Stimulated activated CD4-positive, alpha-beta T cell treated with anti-CD3 and anti-CD28 coated beads, Interleukin-15, amount 100 ng/mL, for 48 hours (primary cell): ENCODE measurements around the gene MEIOC.
A peak's percentile ranks its signal among the peaks of the same experiment; 100 is the strongest.
"Not testable (repeated sequence)": the region's sequence is repeated elsewhere in the genome, so short reads cannot be mapped to it uniquely, and the experiment has no call there.

Experiments used
- DNase-seq, 2 donors: peaks; one replicate each; pipeline ENCODE4 v3.0.0-alpha.2; 2020; ENCODE audit warnings: low read depth in 2 of 2

Gene MEIOC

GRCh38 chr17:44655983-44656710 is at the start of gene MEIOC:
Gene MEIOC (plus strand): TSS chr17:44656468. CDS start chr17:44656614, 146 bp downstream.
- DNase-seq, result peak; percentile 20 to 25

- DNase-seq, result no peak
Measured at GRCh38 chr17:44606658-44607057, 49.6 kb upstream of the MEIOC start.

- DNase-seq, result no peak
Measured at GRCh38 chr17:44607836-44608690, 48.2 kb upstream of the MEIOC start.

- DNase-seq, result no peak
Measured at GRCh38 chr17:44608727-44609435, 47.4 kb upstream of the MEIOC start.

GRCh38 chr17:44610331-44610730 is 45.9 kb upstream of the MEIOC start:
- DNase-seq, result no peak

GRCh38 chr17:44610871-44611270 is 45.4 kb upstream of the MEIOC start:
- no peak for DNase-seq

GRCh38 chr17:44614862-44615261 is 41.4 kb upstream of the MEIOC start:
- no peak for DNase-seq

- not testable (repeated sequence) for DNase-seq
Measured at GRCh38 chr17:44618652-44619051, 37.6 kb upstream of the MEIOC start.

GRCh38 chr17:44623070-44623725 is 33.1 kb upstream of the MEIOC start:
- no peak for DNase-seq

- no peak for DNase-seq
Measured at GRCh38 chr17:44627513-44628242, 28.6 kb upstream of the MEIOC start.

GRCh38 chr17:44628243-44629188 is 27.8 kb upstream of the MEIOC start:
- no peak for DNase-seq

- no peak for DNase-seq
Measured at GRCh38 chr17:44629314-44629713, 27.0 kb upstream of the MEIOC start.

GRCh38 chr17:44630703-44631102 is 25.6 kb upstream of the MEIOC start:
- no peak for DNase-seq

- DNase-seq, result no peak
Measured at GRCh38 chr17:44633998-44634397, 22.3 kb upstream of the MEIOC start.

- DNase-seq, result not testable (repeated sequence)
Measured at GRCh38 chr17:44634401-44634800, 21.9 kb upstream of the MEIOC start.

GRCh38 chr17:44636562-44636961 is 19.7 kb upstream of the MEIOC start:
- no peak for DNase-seq

- DNase-seq, result no peak
Measured at GRCh38 chr17:44637066-44637465, 19.2 kb upstream of the MEIOC start.

- DNase-seq, result no peak
Measured at GRCh38 chr17:44642834-44643233, 13.4 kb upstream of the MEIOC start.

- DNase-seq, result no peak
Measured at GRCh38 chr17:44645341-44645740, 10.9 kb upstream of the MEIOC start.

GRCh38 chr17:44646280-44646679 is 10.0 kb upstream of the MEIOC start:
- DNase-seq, result no peak
